BLaER1 treated with 17β-estradiol and CSF1 and Interleukin-3, amounts not matched to agents 10 nM and 100 nM (cell line): Measurements from ENCODE around the gene TENM3.

Experiments
- H3K27ac ChIP-seq, 11 experiments: shearing (Covaris generic); formaldehyde crosslinking; 2 replicates each; pipeline ENCODE4 v1.8.1; 2022
- H3K27me3 ChIP-seq, 11 experiments: shearing (Covaris generic); formaldehyde crosslinking; 2 replicates each; pipeline ENCODE4 v1.8.1; 2022
- H3K36me3 ChIP-seq, 11 experiments: shearing (Covaris generic); formaldehyde crosslinking; 2 replicates each; pipeline ENCODE4 v1.8.1; 2022
- H3K4me1 ChIP-seq, 10 experiments: shearing (Covaris generic); formaldehyde crosslinking; 2 replicates each; pipeline ENCODE4 v1.8.1; 2022
- H3K4me2 ChIP-seq, 11 experiments: shearing (Covaris generic); formaldehyde crosslinking; 2 replicates each; pipeline ENCODE4 v1.8.1; 2022
- H3K4me3 ChIP-seq, 10 experiments: shearing (Covaris generic); formaldehyde crosslinking; 2 replicates each; pipeline ENCODE4 v1.8.1; 2022
- H3K9ac ChIP-seq, 11 experiments: shearing (Covaris generic); formaldehyde crosslinking; 2 replicates each; pipeline ENCODE4 v1.8.1; 2022
- H3K9me3 ChIP-seq, 11 experiments: shearing (Covaris generic); formaldehyde crosslinking; replicated peaks in 1 of 11; 2 replicates each; pipeline ENCODE4 v1.8.1; 2022
- H4K20me1 ChIP-seq, 11 experiments: shearing (Covaris generic); formaldehyde crosslinking; 2 replicates each; pipeline ENCODE4 v1.8.1; 2022
- Cebpa-rat ChIP-seq, 11 experiments: shearing (Covaris generic); IDR thresholded peaks; 2 replicates each; pipeline ENCODE4 v1.8.1; 2022

TENM3 gene

GRCh38 chr4:182648766-182649165, 405.6 kb downstream of the TENM3 start:
- no peak for TF ChIP-seq Cebpa-rat (IDR thresholded peaks at IDR 0.05)
- Histone ChIP-seq H3K4me3 (no peak overlapping the region), H3K27me3 (no peaks in the 10 kb centered on the region), H3K36me3 (peaks cover 0 to 8% (median 0%) of the 10 kb centered on the region in 11 experiments; a peak in 1 of 22 replicates), H3K27ac (no peak overlapping the region), H3K9ac (no peak overlapping the region), H3K9me3 (peaks cover 8 to 17% (median 14%) of the 10 kb centered on the region in 11 experiments; a peak in 21 of 22 replicates), H3K4me2 (no peak overlapping the region), H4K20me1 (no peaks in the 10 kb centered on the region), H3K4me1 (peaks cover 0 to 5% (median 0%) of the 10 kb centered on the region in 10 experiments; a peak in 1 of 20 replicates)

- H3K27me3 ChIP-seq, result no peaks in the 10 kb centered on the region
- H3K4me3 ChIP-seq, result no peak overlapping the region
- TF ChIP-seq Cebpa-rat (IDR thresholded peaks at IDR 0.05), result no peak
- no peak overlapping the region for H3K27ac ChIP-seq
- no peaks in the 10 kb centered on the region for H4K20me1 ChIP-seq
- peaks cover 0 to 5% (median 0%) of the 10 kb centered on the region in 10 experiments; a peak in 1 of 20 replicates for H3K4me1 ChIP-seq
- H3K9me3 ChIP-seq, result peaks cover 8 to 16% (median 13%) of the 10 kb centered on the region in 11 experiments; a peak in 21 of 22 replicates
- peak overlapping the region in 1 of 11 experiments; percentile 12; a peak in 1 of 22 replicates for H3K4me2 ChIP-seq
- peaks cover 0 to 8% (median 0%) of the 10 kb centered on the region in 11 experiments; a peak in 1 of 22 replicates for H3K36me3 ChIP-seq
- H3K9ac ChIP-seq, result no peak overlapping the region
Observed at GRCh38 chr4:182649698-182650477, 406.7 kb downstream of the TENM3 start.

- H3K4me2 ChIP-seq, result no peak overlapping the region
- no peak for TF ChIP-seq Cebpa-rat (IDR thresholded peaks at IDR 0.05)
- no peak overlapping the region for H3K9ac ChIP-seq
- H3K4me1 ChIP-seq, result peaks cover 0 to 5% (median 0%) of the 10 kb centered on the region in 10 experiments; a peak in 1 of 20 replicates
- H3K4me3 ChIP-seq, result no peak overlapping the region
- no peaks in the 10 kb centered on the region for H4K20me1 ChIP-seq
- H3K27ac ChIP-seq, result no peak overlapping the region
- H3K27me3 ChIP-seq, result no peaks in the 10 kb centered on the region
- H3K36me3 ChIP-seq, result no peaks in the 10 kb centered on the region; a peak in 1 of 22 replicates
- H3K9me3 ChIP-seq, result no peaks in the 10 kb centered on the region
Observed at GRCh38 chr4:182653596-182653995, 410.4 kb downstream of the TENM3 start.

GRCh38 chr4:182655340-182655739, 412.1 kb downstream of the TENM3 start:
- no peaks in the 10 kb centered on the region for H3K27me3 ChIP-seq
- H3K4me1 ChIP-seq, result no peaks in the 10 kb centered on the region
- H3K36me3 ChIP-seq, result no peaks in the 10 kb centered on the region; a peak in 1 of 22 replicates
- no peak for TF ChIP-seq Cebpa-rat (IDR thresholded peaks at IDR 0.05)
- H3K9me3 ChIP-seq, result no peaks in the 10 kb centered on the region
- H3K9ac ChIP-seq, result no peak overlapping the region
- no peak overlapping the region for H3K27ac ChIP-seq
- no peaks in the 10 kb centered on the region for H4K20me1 ChIP-seq
- no peak overlapping the region for H3K4me3 ChIP-seq
- H3K4me2 ChIP-seq, result no peak overlapping the region

GRCh38 chr4:182662551-182662950, 419.3 kb downstream of the TENM3 start:
- H3K27me3 ChIP-seq, result no peaks in the 10 kb centered on the region
- peaks cover 0 to 16% (median 6%) of the 10 kb centered on the region in 11 experiments; a peak in 7 of 22 replicates for H3K36me3 ChIP-seq
- no peak overlapping the region for H3K4me3 ChIP-seq
- H3K27ac ChIP-seq, result no peak overlapping the region
- H4K20me1 ChIP-seq, result no peaks in the 10 kb centered on the region
- no peaks in the 10 kb centered on the region for H3K4me1 ChIP-seq
- peaks cover 20 to 37% (median 28%) of the 10 kb centered on the region in 11 experiments for H3K9me3 ChIP-seq
- H3K4me2 ChIP-seq, result no peak overlapping the region
- no peak overlapping the region for H3K9ac ChIP-seq
- TF ChIP-seq Cebpa-rat (IDR thresholded peaks at IDR 0.05), result no peak

GRCh38 chr4:182671231-182671630, 428.0 kb downstream of the TENM3 start:
- no peaks in the 10 kb centered on the region for H4K20me1 ChIP-seq

GRCh38 chr4:182671749-182672148, 428.5 kb downstream of the TENM3 start:
- H3K9me3 ChIP-seq, result peaks cover 0 to 16% (median 6%) of the 10 kb centered on the region in 11 experiments; a peak in 8 of 22 replicates
- H3K36me3 ChIP-seq, result no peaks in the 10 kb centered on the region
- no peak overlapping the region for H3K4me2 ChIP-seq
- H3K27me3 ChIP-seq, result no peaks in the 10 kb centered on the region
- H3K4me3 ChIP-seq, result no peak overlapping the region
- no peaks in the 10 kb centered on the region for H4K20me1 ChIP-seq
- no peak overlapping the region for H3K27ac ChIP-seq
- no peak for TF ChIP-seq Cebpa-rat (IDR thresholded peaks at IDR 0.05)
- H3K9ac ChIP-seq, result no peak overlapping the region
- no peaks in the 10 kb centered on the region for H3K4me1 ChIP-seq

More at GRCh38 chr4:182671231-182671630, 428.0 kb downstream of the TENM3 start:
- Histone ChIP-seq H3K36me3 (no peaks in the 10 kb centered on the region), H3K4me2 (no peak overlapping the region), H3K4me1 (no peaks in the 10 kb centered on the region), H3K9me3 (peaks cover 0 to 21% (median 9%) of the 10 kb centered on the region in 11 experiments; a peak in 10 of 22 replicates), H3K9ac (no peak overlapping the region), H3K27me3 (no peaks in the 10 kb centered on the region), H3K4me3 (no peak overlapping the region), H3K27ac (no peak overlapping the region)
- TF ChIP-seq Cebpa-rat (IDR thresholded peaks at IDR 0.05), result no peak

GRCh38 chr4:182678590-182678989, 435.4 kb downstream of the TENM3 start:
- Histone ChIP-seq H3K4me1 (no peaks in the 10 kb centered on the region), H3K4me2 (no peak overlapping the region), H3K27me3 (no peaks in the 10 kb centered on the region), H3K9ac (no peak overlapping the region), H3K9me3 (no peaks in the 10 kb centered on the region), H3K4me3 (no peak overlapping the region), H4K20me1 (no peaks in the 10 kb centered on the region), H3K27ac (no peak overlapping the region), H3K36me3 (peaks cover 0 to 11% (median 0%) of the 10 kb centered on the region in 11 experiments; a peak in 2 of 22 replicates)
- TF ChIP-seq Cebpa-rat (IDR thresholded peaks at IDR 0.05), result no peak

GRCh38 chr4:182679533-182679932, 436.3 kb downstream of the TENM3 start:
- Histone ChIP-seq H3K36me3 (peaks cover 0 to 11% (median 0%) of the 10 kb centered on the region in 11 experiments; a peak in 2 of 22 replicates), H3K27ac (no peak overlapping the region), H3K27me3 (no peaks in the 10 kb centered on the region), H3K9me3 (no peaks in the 10 kb centered on the region), H4K20me1 (no peaks in the 10 kb centered on the region), H3K4me3 (no peak overlapping the region), H3K4me1 (no peaks in the 10 kb centered on the region), H3K9ac (no peak overlapping the region), H3K4me2 (no peak overlapping the region)
- TF ChIP-seq Cebpa-rat (IDR thresholded peaks at IDR 0.05), result no peak
